ENCODE data around the gene ATG12.

DNA sequence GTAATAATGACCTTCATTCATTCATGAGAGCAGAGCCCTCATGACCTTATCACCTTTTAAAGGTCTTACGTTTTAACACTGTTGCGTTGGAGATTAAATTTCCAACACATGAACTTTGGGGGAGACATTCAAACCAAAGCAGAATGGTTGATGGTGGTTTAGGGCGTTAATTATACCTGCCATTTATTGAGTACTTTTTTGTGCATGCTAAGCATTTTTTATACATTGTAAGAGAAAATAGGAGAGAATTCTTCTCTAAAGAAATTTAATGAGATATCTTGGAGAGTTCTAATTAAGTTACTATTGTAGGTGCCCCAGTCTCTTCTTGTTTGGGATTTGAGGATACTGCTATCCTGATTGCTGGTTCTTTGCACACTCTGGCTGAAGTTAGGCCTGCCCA is 12.8 kb upstream of the ATG12 start:
- TF ChIP-seq, protein P1, sequence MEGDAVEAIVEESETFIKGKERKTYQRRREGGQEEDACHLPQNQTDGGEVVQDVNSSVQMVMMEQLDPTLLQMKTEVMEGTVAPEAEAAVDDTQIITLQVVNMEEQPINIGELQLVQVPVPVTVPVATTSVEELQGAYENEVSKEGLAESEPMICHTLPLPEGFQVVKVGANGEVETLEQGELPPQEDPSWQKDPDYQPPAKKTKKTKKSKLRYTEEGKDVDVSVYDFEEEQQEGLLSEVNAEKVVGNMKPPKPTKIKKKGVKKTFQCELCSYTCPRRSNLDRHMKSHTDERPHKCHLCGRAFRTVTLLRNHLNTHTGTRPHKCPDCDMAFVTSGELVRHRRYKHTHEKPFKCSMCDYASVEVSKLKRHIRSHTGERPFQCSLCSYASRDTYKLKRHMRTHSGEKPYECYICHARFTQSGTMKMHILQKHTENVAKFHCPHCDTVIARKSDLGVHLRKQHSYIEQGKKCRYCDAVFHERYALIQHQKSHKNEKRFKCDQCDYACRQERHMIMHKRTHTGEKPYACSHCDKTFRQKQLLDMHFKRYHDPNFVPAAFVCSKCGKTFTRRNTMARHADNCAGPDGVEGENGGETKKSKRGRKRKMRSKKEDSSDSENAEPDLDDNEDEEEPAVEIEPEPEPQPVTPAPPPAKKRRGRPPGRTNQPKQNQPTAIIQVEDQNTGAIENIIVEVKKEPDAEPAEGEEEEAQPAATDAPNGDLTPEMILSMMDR (IDR thresholded peaks at IDR 0.05; ENCODE audit: low read depth, low read length, missing input control): no peak
- TF ChIP-seq GABPA (IDR thresholded peaks at IDR 0.05 in 1 of 2, conservative IDR thresholded peaks at IDR 0.05 in 1 of 2) (no peak), TAF1 (conservative IDR thresholded peaks at IDR 0.05) (no peak), NR2F2 (IDR thresholded peaks at IDR 0.05) (no peak), YY1 (IDR thresholded peaks at IDR 0.05) (no peak), EGR1 (IDR thresholded peaks at IDR 0.05; ENCODE audit: low read depth in 2 of 2) (no peak), RAD21 (IDR thresholded peaks at IDR 0.05) (no peak)
- TF ChIP-seq, protein P2, sequence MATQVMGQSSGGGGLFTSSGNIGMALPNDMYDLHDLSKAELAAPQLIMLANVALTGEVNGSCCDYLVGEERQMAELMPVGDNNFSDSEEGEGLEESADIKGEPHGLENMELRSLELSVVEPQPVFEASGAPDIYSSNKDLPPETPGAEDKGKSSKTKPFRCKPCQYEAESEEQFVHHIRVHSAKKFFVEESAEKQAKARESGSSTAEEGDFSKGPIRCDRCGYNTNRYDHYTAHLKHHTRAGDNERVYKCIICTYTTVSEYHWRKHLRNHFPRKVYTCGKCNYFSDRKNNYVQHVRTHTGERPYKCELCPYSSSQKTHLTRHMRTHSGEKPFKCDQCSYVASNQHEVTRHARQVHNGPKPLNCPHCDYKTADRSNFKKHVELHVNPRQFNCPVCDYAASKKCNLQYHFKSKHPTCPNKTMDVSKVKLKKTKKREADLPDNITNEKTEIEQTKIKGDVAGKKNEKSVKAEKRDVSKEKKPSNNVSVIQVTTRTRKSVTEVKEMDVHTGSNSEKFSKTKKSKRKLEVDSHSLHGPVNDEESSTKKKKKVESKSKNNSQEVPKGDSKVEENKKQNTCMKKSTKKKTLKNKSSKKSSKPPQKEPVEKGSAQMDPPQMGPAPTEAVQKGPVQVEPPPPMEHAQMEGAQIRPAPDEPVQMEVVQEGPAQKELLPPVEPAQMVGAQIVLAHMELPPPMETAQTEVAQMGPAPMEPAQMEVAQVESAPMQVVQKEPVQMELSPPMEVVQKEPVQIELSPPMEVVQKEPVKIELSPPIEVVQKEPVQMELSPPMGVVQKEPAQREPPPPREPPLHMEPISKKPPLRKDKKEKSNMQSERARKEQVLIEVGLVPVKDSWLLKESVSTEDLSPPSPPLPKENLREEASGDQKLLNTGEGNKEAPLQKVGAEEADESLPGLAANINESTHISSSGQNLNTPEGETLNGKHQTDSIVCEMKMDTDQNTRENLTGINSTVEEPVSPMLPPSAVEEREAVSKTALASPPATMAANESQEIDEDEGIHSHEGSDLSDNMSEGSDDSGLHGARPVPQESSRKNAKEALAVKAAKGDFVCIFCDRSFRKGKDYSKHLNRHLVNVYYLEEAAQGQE (IDR thresholded peaks at IDR 0.05): no peak

Data from liver (tissue), 3 donors.